ENCODE measurements around the gene RAET1L.

The RAET1L gene

GRCh38 chr6:150043501-150044412 lies 18.4 kb upstream of the RAET1L start:
- FAIRE-seq, result no peak
- TF ChIP-seq CTCF (IDR thresholded peaks at IDR 0.05; ENCODE audit: insufficient read depth, missing control alignments), result no peak
- DNase-seq (ENCODE audit: insufficient read length, low spot score), result no peak

DNA sequence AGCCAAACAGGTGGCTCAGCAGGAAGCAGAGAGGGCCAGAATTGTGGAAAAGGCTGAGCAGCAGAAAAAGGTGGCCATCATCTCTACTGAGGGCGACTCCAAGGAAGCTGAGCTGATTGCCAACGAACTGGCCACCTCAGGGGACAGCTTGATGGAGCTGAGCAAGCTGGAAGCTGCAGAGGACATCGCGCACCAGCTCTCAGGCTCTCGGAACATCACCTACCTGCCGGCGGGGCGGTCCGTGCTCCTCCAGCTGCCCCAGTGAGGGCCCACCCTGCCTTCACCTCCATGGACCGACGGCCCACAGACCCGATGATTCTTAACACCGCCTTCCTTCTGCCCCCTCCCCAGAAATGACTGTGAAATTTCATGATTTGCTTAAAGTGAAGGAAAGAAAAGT lies 17.8 kb upstream of the RAET1L start:
- no peak for TF ChIP-seq CTCF (IDR thresholded peaks at IDR 0.05; ENCODE audit: insufficient read depth, missing control alignments)
- no peak for FAIRE-seq
- no peak for DNase-seq (ENCODE audit: insufficient read length, low spot score)

DNA sequence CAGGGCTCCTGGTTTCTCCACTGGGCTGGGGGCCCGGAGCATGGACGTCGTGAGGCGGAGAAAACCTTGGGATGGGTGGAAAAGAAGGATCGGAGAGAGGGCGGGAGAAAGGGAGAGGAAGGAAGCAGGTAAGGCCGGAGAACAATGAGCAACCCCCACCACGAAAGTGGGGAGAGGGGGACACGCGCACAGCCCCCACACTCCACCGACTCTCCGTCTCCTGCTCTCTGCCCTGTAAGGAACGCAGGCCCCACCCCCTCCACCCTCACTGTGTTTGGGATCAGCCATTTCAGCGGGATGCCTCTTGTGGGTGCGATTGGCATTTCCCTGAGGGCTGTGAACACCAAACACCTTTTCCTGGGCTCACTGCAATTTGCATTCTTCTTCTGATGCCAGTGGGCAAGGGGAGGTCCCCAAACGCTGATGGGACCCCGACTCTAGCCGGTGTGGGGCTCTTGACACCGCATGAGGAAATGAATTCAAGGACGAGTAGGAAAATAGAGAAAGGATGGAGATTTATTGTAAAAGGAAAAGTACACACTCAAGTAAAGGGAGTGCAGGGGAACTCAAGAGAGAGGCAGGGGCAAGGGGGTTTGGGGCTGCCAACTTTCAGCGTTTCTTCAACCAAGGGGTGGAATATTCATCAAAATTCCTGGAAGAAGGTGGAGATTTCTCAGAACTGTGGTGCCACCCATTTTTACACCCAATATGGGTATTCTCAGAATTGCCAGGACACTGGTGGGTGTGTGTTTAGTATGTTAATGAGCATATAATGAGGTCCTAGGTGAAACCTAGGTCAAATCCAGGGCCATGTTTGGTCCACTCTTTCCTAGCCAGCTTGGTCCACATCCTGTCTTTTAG lies 13.1 kb upstream of the RAET1L start:
- FAIRE-seq, result no peak
- no peak for TF ChIP-seq CTCF (IDR thresholded peaks at IDR 0.05; ENCODE audit: insufficient read depth, missing control alignments)
- no peak for DNase-seq (ENCODE audit: insufficient read length, low spot score)

DNA sequence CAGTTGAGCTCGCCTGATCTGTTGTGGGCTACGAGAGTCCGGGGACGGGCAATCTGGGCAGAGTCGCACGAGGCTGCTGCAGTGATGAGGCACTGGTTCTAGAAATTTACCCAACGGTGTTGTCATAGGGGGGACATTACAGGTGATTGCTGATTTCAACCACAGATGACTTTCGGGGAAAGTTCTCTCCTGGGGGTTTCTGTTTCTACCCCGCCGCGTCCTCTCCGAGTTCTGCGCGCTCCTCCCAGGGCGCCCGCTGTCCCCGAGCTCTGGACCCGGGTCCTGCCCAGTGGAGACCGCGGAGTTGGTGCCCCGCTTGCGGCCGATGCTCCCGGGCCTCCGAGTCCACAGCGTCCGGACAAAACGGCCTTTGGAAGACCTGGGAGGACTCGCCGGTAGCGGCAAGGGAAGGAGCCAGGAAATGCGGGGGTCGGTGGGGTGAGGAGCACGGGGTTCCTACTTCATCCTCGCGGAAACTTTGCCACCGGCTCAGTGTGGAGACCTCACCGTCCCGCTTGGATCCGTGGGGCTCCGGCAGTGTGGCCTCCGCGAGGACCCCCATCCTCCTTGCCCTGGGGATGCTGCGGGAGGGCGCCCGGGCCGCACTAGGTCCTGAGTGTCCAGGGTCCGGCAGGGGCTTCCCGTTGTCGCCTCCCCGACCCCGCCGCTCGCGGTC lies 12.3 kb upstream of the RAET1L start:
- no peak for FAIRE-seq
- no peak for DNase-seq (ENCODE audit: insufficient read length, low spot score)
- TF ChIP-seq CTCF (IDR thresholded peaks at IDR 0.05; ENCODE audit: insufficient read depth, missing control alignments), result no peak

DNA sequence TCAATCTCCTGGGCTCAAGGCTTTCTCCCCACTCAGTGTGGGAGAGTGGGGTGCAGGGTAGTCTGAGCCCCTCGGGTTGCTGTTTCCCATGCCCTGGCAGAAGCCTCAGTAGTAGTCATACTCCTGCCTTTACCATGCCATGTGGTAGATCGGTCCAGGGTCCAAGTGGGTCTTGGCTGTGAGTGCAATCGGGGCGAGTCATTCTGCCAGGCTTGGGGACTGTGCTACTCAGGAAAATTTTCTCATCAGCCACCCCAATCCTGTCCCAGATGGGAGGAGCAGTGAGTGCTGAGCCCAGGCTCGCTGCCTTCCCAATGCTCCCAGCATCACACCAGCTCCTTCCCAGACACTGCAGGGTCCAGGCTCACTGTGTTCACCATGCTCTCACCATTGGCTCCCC lies 10.7 kb upstream of the RAET1L start:
- FAIRE-seq, result no peak
- DNase-seq (ENCODE audit: insufficient read length, low spot score), result no peak
- no peak for TF ChIP-seq CTCF (IDR thresholded peaks at IDR 0.05; ENCODE audit: insufficient read depth, missing control alignments)

- FAIRE-seq (no peak), DNase-seq (ENCODE audit: insufficient read length, low spot score) (no peak)
- TF ChIP-seq CTCF (IDR thresholded peaks at IDR 0.05; ENCODE audit: insufficient read depth, missing control alignments), result no peak
Observed at GRCh38 chr6:150033207-150033771, 8.0 kb upstream of the RAET1L start.

Data from D721Med (cell line).